GM18508 (cell line): ENCODE data around the gene NSUN7.
A peak's percentile ranks its signal among the peaks of the same experiment; 100 is the strongest.

Experiments used
- ATAC-seq: cut with Tn5 transposase; IDR thresholded peaks from one replicate; pipeline ENCODE4 v1.9.1; 2021; ENCODE audit warnings: moderate number of reproducible peaks; ENCODE audit not compliant: insufficient read depth, unreplicated experiment

Gene NSUN7

DNA sequence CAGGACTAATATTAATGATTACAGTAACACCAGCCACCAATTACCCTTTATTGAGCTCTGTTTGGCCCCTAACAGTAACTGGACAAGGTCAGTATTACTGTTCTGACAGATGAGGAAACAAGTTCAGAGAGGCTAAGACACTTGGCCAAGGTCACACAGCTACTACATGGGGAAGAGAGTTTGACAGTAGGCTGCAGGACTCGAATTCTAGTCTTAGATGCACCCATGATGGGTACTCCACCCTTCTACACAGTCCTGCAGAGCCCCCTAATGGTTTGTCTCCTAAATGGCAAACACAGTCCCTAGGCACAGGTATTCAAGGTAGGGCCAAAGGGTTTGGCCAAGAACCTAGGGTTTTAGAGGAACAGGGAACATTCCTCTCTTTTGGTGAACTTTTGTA lies 93.9 kb downstream of the NSUN7 start:
- ATAC-seq: no peak

DNA sequence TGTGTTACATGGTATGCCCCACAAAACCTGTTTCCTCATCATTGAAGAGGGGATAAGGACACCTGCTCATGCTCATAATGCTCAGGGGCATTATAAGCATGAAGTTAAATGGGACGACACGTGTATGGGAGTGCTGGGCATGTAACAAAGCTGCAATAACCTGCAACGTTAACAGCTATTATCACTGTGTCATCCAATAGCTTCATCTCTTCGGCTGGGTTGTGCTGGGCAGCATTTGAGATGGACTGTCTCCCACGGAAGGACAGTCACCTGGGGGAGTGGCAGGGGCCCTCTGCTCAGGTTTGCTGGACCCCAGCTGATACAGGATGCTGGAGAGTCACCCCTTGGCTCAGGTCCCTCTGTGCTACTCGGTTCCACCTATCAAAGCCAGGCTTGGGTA lies 94.5 kb downstream of the NSUN7 start:
- ATAC-seq: no peak

DNA sequence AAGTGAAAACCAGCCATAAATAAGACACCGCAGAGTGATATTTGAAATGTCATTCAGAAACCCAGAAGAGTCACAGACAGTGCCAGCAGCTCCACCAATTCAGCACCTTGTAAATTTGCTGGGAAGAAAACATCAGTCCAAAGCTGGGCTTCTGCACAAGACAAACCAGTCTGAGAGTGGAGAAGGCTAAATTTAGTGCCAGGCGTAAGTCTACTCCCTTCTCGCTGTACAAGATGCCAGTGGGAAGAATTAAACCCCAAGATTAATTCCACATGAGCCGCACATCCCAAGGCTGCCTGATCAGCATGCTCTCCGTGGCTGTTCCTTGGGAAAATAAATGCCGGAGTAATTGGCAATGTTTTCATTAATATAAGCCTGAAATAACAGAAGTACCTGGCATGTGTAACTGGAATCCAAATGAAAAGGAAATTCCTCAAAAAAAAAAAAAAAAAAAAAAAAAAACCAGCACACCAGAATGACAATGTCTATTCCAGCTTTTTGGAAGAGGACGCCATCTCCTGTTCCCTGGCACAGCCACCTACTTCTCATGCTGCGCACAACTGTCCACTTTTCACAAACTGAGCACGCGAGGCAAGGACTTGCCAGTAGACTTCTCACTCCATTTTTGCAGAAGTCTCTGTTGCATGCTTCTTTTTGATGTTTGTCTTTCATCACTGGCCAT lies 95.5 kb downstream of the NSUN7 start:
- no peak for ATAC-seq

DNA sequence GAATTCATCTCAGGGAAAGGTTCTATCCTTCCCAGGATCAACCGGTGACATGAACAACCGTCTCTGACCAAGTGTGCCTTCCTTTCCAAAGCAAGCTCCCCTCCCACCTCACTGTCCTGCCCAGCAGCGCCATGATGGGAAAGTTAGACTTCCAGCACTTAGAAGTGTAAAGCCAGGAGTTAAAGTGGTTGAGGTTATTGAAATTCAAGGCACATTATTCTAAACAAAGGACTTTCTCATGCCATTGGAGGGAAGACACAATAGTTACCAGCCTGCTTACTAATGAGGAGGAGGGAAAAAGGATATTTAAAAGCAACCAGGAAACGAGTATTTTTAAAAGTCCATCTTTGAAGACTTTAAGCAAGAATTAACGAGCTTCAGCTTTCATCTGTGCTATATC lies 96.8 kb downstream of the NSUN7 start:
- no peak for ATAC-seq

DNA sequence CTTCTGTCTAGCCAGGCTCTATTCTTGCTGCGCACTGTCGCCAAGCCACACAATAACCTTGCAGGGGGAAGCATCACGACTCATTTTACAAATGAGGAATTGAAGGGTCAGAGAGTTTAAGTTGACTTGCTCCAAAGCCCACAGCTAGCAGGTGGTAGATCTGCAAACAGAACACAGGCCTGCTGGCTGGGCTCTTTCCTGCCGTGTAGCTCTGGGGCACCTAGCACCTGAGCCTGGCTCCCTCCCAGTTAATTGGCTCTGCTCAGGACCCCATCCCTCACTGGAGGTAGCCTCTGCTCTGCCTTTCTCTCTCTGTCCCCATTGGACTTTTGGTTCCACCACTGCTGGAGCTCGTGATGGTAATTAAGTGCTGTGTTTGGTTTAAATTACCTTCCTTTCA lies 98.5 kb downstream of the NSUN7 start:
- no peak for ATAC-seq

DNA sequence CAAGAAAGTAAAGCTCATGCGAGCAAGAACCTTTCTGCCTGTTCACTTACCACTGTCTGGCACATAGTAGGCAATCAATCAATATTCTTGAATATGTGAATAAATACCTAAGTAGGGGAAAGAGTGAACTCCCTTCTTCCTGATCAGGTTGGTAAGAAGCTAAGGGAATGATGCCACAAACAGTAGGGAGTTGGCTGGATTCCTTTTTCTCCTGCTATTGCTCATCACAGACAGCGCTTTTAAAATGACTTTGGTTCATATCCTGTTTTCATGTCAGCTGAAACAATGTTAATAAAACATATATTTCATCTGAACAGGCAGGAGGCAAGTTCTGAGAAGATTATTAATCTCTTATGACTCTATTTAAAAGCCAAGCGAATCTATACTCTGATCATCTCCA lies 99.2 kb downstream of the NSUN7 start:
- no peak for ATAC-seq

DNA sequence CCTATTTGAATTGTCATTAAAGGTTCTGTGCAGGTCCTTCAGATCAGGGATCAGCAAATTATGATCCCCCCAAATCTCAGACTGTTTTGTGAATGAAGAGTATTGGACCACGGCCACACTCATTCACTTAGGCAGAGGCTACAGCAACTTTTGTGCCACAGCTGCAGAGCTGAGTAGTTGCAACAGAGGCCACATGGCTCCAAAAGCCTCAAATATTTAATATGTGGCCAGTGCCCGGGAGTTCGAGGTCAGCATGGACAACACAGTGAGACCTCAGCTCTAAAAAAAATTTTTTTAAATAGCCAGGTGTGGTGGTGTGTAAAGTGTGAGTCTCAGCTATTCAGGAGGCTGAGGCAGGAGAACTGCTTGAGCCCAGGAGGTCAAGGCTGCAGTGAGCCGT lies 100.7 kb downstream of the NSUN7 start:
- no peak for ATAC-seq

DNA sequence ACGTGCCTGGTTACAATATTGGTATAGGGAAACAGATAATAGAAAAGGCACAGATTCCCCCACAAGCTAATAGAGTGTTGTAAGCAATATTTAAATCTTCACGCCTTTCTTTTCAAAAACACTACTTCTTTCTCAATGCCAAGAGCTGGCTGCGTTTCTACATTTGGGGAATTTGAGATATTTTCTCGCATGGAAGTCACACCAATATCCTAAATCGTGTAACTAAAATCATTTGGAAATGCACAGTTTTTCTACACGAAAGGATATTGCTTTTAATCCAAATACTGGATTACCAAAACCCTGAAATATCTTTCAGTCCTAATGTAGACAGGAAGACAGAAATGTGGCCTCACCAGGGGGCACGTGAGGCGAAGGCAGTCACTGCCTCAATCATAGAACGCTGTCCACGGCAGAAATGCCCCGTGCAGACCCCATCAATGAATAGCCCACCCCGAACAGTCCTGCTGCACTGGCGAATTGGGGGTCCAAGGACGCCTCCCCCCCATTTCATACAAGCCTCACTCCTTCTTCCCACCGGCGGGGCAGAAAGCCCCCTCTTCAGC lies 106.6 kb downstream of the NSUN7 start:
- no peak for ATAC-seq

DNA sequence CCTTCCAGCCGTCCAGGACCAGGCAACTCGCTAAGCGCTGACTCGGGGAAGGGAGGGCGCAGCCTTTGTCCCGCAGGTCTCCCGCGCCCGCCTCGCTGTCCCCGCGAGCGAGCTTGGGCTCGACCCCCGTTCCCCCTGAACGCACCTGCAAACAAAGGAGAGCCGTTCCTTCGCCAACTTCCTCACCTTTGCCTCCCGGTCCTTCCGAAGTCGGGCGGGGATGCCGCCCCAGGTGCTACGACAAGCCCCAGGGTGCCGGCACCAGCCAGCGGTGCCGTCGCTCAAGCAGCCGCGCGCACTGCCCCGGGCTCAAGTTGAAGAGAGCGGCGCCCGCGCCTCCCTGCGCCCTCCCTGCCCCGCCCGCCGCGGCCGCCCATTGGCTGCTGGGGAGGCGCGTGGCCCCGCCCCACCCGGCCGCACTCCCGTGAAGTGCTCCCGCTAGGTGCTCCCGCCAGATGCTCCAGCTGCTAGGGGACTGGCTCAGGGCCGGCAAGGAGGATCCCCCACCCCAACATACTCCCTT lies 107.1 kb downstream of the NSUN7 start:
- ATAC-seq: peak; percentile 66

DNA sequence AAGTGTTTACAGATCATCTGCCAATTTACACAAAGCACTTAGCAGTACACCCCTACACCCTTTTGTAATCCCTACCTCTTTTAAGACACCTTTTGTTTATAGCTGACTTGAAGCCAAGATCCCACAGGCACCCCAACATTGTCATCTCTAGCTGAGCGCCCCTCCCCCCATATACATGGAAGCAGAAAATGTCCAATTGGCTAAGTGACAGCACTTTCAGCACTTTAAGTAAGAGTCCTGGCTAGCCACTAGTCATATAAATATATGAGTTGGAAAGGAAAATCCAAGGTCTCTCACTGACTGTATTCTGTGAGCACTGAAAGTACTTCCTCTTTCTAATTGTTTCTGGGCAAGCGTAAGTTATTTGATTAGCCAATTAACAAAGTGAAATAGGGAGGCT lies 108.2 kb downstream of the NSUN7 start:
- no peak for ATAC-seq

DNA sequence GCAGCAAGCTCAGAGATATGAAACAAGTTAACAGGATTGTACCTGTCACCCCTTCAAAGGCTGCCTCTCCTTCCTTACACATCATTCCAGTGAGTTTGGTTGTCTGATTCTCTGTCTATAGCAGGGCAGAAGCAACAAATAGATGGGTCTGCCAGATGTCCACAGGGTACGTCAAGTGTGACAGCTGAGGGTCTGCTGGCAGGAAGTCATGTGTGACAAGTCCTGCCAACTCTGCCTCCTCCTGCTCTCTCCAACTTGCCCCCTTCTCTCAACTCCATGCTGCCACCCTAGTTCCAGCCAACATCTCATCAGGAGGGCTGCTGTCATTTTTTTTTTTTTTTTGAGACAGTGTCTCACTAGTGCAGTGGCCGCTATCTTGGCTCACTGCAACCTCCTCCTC lies 109.2 kb downstream of the NSUN7 start:
- ATAC-seq: no peak
